Measurements from ENCODE around the gene OR2W3. TPM values are rescaled to one million over a fixed set of nuclear protein-coding genes. Genes with fewer than 3 reads are reported as not detected.

Gene OR2W3
- not detected for total RNA-seq

DNA sequence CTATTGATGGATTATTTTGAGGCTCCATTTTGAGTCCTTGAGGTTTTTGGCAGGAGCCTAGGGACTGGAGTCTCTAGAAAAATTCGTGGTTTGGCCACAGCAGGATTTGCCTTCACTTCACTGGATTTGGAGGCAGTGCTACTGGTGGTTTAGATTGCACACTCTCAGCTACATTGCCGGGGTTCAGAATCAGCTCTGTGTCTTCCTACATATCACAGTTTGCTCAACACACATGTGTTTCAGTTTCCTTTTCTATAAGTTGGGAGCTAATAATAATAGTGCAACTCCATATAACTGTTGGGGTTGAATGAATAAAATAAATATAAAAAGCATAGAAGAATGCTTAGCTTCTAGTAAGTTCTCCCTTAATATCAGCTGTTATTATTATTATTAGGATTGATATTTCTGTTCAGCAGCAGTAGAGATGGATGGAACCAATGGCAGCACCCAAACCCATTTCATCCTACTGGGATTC lies at the start of gene OR2W3:
OR2W3 (plus strand) TSS at position 425 of the 475 bp plus-strand sequence; CDS start at position 425, 0 bp downstream.
- H3K36me3 Mint-ChIP-seq (ENCODE audit: low read depth), result peaks cover 2% of the 10 kb centered on the region
- no peaks in the 10 kb centered on the region for H3K27me3 Mint-ChIP-seq
- ChIA-PET POLR2A (no interaction called here), CTCF (no interaction called here)
- H3K9me3 Mint-ChIP-seq, result peaks cover 18% of the 10 kb centered on the region
- no peaks in the 10 kb centered on the region for H3K4me1 Mint-ChIP-seq (ENCODE audit: low read depth)
- intact Hi-C loops (cut with micrococcal nuclease), result no loop called here
- ATAC-seq (no peak), DNase-seq (no peak)
- H3K4me3 Mint-ChIP-seq, result no peak within 1 kb of the TSS
- no peak within 1 kb of the TSS for H3K27ac Mint-ChIP-seq
- no peak for TF ChIP-seq CTCF (IDR thresholded peaks at IDR 0.05)

DNA sequence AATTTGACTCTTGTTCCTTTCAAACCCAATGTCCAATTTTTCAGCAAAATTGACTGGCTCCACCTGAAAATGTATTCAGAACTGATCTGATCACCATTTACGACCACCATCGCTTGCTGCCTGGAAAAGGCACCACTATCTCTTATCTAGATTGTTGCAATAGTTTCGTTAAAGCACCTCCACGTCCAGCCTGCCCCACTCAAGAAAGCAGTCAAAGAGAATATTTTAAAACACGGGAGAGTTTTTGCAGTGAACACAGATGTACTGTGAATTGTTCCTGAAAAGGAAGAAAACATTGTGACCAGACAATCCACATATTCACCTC lies 49.7 kb upstream of the OR2W3 start:
- DNase-seq, result no peak
- TF ChIP-seq CTCF (IDR thresholded peaks at IDR 0.05), result no peak
- POLR2A ChIA-PET, result no interaction called here
- no peak overlapping the region for H3K4me3 Mint-ChIP-seq
- intact Hi-C loops (cut with micrococcal nuclease), result no loop called here
- ATAC-seq, result no peak
- H3K36me3 Mint-ChIP-seq (ENCODE audit: low read depth), result no peaks in the 10 kb centered on the region
- peaks cover 3% of the 10 kb centered on the region for H3K4me1 Mint-ChIP-seq (ENCODE audit: low read depth)
- no peak overlapping the region for H3K27ac Mint-ChIP-seq
- H3K27me3 Mint-ChIP-seq, result no peaks in the 10 kb centered on the region
- CTCF ChIA-PET, result no interaction called here
- H3K9me3 Mint-ChIP-seq, result no peaks in the 10 kb centered on the region

DNA sequence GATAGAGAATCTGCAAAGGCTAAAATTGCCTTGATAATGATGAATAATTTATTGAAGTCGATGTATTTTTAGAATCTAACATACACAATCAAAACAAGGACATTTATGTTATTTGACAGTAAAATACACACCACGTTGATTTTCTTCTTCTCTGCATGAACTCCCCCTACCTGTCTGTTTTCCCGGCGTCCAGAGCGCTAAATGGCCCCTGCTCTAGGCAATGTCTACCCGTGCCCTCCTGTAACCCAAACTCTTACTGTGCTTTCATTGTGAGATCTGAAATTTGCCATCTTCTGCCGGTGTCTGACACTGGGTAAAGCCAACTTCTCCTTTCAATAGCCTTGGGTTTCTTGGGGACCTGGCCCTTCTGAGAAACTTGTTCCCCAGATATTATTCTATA lies 47.0 kb upstream of the OR2W3 start:
- Mint-ChIP-seq H3K27ac (no peak overlapping the region), H3K4me1 (ENCODE audit: low read depth) (no peaks in the 10 kb centered on the region), H3K36me3 (ENCODE audit: low read depth) (no peaks in the 10 kb centered on the region), H3K4me3 (no peak overlapping the region), H3K27me3 (peaks cover 14% of the 10 kb centered on the region), H3K9me3 (no peaks in the 10 kb centered on the region)
- CTCF ChIA-PET, result no interaction called here
- TF ChIP-seq CTCF (IDR thresholded peaks at IDR 0.05), result no peak
- POLR2A ChIA-PET, result no interaction called here
- intact Hi-C loops (cut with micrococcal nuclease), result no loop called here
- DNase-seq (no peak), ATAC-seq (no peak)

- TF ChIP-seq CTCF (IDR thresholded peaks at IDR 0.05), result no peak
- Mint-ChIP-seq H3K36me3 (ENCODE audit: low read depth) (no peaks in the 10 kb centered on the region), H3K27ac (no peak overlapping the region), H3K4me3 (no peak overlapping the region), H3K9me3 (no peaks in the 10 kb centered on the region), H3K27me3 (peaks cover 17% of the 10 kb centered on the region), H3K4me1 (ENCODE audit: low read depth) (no peaks in the 10 kb centered on the region)
- intact Hi-C loops (cut with micrococcal nuclease), result no loop called here
- ATAC-seq (no peak), DNase-seq (no peak)
- ChIA-PET POLR2A (no interaction called here), CTCF (no interaction called here)
These were observed 45.8 kb upstream of the OR2W3 start for GRCh38 chr1:247849616-247850015.

GRCh38 chr1:247854899-247855545 lies 40.4 kb upstream of the OR2W3 start:
- POLR2A ChIA-PET, result no interaction called here
- Mint-ChIP-seq H3K27ac (no peak overlapping the region), H3K4me1 (ENCODE audit: low read depth) (peaks cover 6% of the 10 kb centered on the region), H3K4me3 (no peak overlapping the region), H3K36me3 (ENCODE audit: low read depth) (no peaks in the 10 kb centered on the region), H3K9me3 (no peaks in the 10 kb centered on the region), H3K27me3 (peaks cover 34% of the 10 kb centered on the region)
- intact Hi-C loops (cut with micrococcal nuclease), result no loop called here
- CTCF ChIA-PET, result no interaction called here
- TF ChIP-seq CTCF (IDR thresholded peaks at IDR 0.05), result no peak
- no peak for ATAC-seq
- DNase-seq, result no peak

All from activated CD8-positive, alpha-beta T cell treated with anti-CD3 and anti-CD28 coated beads for 36 hours (primary cell).